Body of pancreas (tissue), 4 donors: ENCODE measurements around the gene CX3CR1. TPM values are rescaled to one million over a fixed set of nuclear protein-coding genes. Genes with fewer than 3 reads are reported as not detected.
"Not testable (repeated sequence)": the region's sequence is repeated elsewhere in the genome, so short reads cannot be mapped to it uniquely, and the experiment has no call there.

Experiments used
- ATAC-seq: fragments of 150-250 bp; one replicate; pipeline ENCODE4 v1.9.1; 2016
- DNase-seq, 4 donors: peaks; one replicate each; pipeline ENCODE4 v3.0.0-alpha.2; 2019
- H3K27ac ChIP-seq, 4 donors: fragments of 200-600 bp; sonication (generic); 1 replicate in 3 of 4; 2 replicates in 1 of 4; pipeline versions ENCODE4 v1.5.1 to v1.6.1; 2016 to 2019; ENCODE audit warnings: mild to moderate bottlenecking in 1 of 4, mixed read lengths in 1 of 4, moderate library complexity in 1 of 4
- H3K27me3 ChIP-seq, 2 donors: fragments of 200-600 bp; sonication (generic); one replicate each; pipeline ENCODE4 v1.6.0; 2016; ENCODE audit warnings: mild to moderate bottlenecking in 1 of 2
- H3K36me3 ChIP-seq, 2 donors: fragments of 200-600 bp; sonication (generic); replicated peaks in 1 of 2; 2 replicates each; pipeline ENCODE4 v1.5.1; 2016; ENCODE audit warnings: low read depth in 2 of 2; ENCODE audit not compliant: insufficient read depth in 1 of 2
- H3K4me1 ChIP-seq: fragments of 200-600 bp; sonication (generic); one replicate; pipeline ENCODE4 v1.6.0; 2016
- H3K4me3 ChIP-seq, 2 donors: fragments of 200-600 bp; sonication (generic); 1 replicate in 1 of 2; 2 replicates in 1 of 2; pipeline ENCODE4 v1.5.1; 2016 to 2019
- H3K9me3 ChIP-seq, 3 donors: fragments of 200-600 bp; sonication (generic); 1 replicate in 2 of 3; 2 replicates in 1 of 3; pipeline ENCODE4 v1.5.1; 2016
- CTCF ChIP-seq, 7 experiments: fragments of 450-650 bp in 4 of 7; fragments of 200-600 bp in 3 of 7; sonication (generic) in 3 of 7; IDR thresholded peaks; one replicate each; pipeline ENCODE4 v1.5.1; 2016 to 2019; ENCODE audit warnings: antibody characterized with exemption in 7 of 7
- POLR2A ChIP-seq, 3 donors: fragments of 450-650 bp; IDR thresholded peaks; one replicate each; pipeline ENCODE4 v1.6.1; 2016; ENCODE audit warnings: antibody characterized with exemption in 3 of 3, mild to moderate bottlenecking in 2 of 3
- WGBS, 2 donors: methylation state at CpG; one replicate each; pipeline ENCODE4 v1.1.5; 2017; 5-methylcytosine and 5-hydroxymethylcytosine counted together
- intact Hi-C: fragments of 100-400 bp; cut with DNase I; formaldehyde crosslinking; loops from one replicate; pipeline ENCODE4 v1.15.1; 2023
- total RNA-seq, 2 donors: library from RNA; depleted of rRNA; stranded (reverse); fragments of >200 nt; gene quantifications; one replicate each; pipeline ENCODE4 v1.1.0, GENCODE V29; 2016

CX3CR1 gene
- total RNA-seq, 2 donors from 2014 or later = 1.3 TPM; not detected in 1

GRCh38 chr3:39325236-39325635 is 45.4 kb upstream of the CX3CR1 start:
- intact Hi-C loops = no loop called here
- ATAC-seq = no peak
- Histone ChIP-seq H3K27me3 (no peaks in the 10 kb centered on the region), H3K9me3 (no peaks in the 10 kb centered on the region), H3K36me3 (no peaks in the 10 kb centered on the region), H3K4me1 (no peaks in the 10 kb centered on the region), H3K4me3 (no peak overlapping the region), H3K27ac (no peak overlapping the region)
- 66 to 96% methylated on average over 2 of the region's 2 CpGs for WGBS, 2 donors
- no peak for DNase-seq
- TF ChIP-seq POLR2A (IDR thresholded peaks at IDR 0.05) (no peak), CTCF (IDR thresholded peaks at IDR 0.05) (no peak)

DNA sequence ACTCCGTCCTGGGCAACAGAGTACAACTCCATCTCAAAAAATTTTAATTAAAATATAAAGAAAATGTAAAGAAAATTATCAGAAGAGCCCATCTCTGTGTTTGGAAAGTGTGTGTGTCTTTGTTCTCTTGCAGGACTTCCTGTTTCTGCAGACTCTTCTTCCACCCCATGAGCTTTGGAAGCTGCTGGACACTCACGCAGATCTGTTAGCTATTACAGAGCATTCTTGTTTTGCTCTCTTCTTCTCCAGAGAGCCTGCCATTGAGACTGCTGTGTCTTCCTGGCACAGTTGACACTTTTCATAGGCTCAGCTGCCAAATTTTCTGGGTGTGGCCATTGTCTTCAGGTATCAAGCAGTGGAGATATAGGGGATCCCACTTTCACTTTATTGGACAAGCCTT is 43.7 kb upstream of the CX3CR1 start:
- no peak for ATAC-seq
- TF ChIP-seq POLR2A (IDR thresholded peaks at IDR 0.05) (no peak), CTCF (IDR thresholded peaks at IDR 0.05) (no peak)
- WGBS, 2 donors = 84 to 93% methylated on average over 2 of the region's 2 CpGs

GRCh38 chr3:39322936-39323335 is 43.1 kb upstream of the CX3CR1 start:
- intact Hi-C loops = no loop called here
- no peak for DNase-seq
- TF ChIP-seq POLR2A (IDR thresholded peaks at IDR 0.05) (no peak), CTCF (IDR thresholded peaks at IDR 0.05) (no peak)
- Histone ChIP-seq H3K4me1 (peaks cover 3% of the 10 kb centered on the region), H3K9me3 (no peaks in the 10 kb centered on the region), H3K27me3 (no peaks in the 10 kb centered on the region), H3K4me3 (no peak overlapping the region), H3K27ac (no peak overlapping the region), H3K36me3 (no peaks in the 10 kb centered on the region)
- ATAC-seq = no peak

More for the DNA sequence above, 43.7 kb upstream of the CX3CR1 start:
- intact Hi-C loops = no loop called here
- Histone ChIP-seq H3K4me3 (no peak overlapping the region), H3K27me3 (no peaks in the 10 kb centered on the region), H3K9me3 (no peaks in the 10 kb centered on the region), H3K4me1 (no peaks in the 10 kb centered on the region), H3K36me3 (no peaks in the 10 kb centered on the region), H3K27ac (no peak overlapping the region)
- DNase-seq = no peak

DNA sequence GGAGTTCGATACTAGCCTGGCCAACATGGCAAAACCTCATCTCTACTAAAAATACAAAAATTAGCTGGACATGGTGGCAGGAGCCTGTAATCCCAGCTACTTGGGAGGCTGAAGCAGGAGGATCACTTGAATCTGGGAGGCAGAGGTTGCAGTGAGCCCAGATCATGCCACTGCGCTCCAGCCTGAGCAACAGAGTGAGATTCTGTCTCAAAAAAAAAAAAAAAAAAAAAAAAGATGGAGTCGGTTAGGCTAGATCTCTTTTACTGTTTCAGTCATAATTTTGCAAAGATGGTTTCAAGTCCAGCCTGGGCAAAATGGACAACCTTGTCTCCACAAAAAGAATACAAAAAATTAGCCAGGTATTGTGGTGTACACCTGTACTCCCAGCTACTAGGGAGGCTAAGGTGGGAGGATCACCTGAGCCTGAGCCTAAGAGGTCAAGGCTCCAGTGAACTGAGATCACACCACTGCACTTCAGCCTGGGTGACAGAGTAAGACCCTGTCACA is 42.4 kb upstream of the CX3CR1 start:
- H3K27ac ChIP-seq, intact Hi-C loops, H3K36me3 ChIP-seq, H3K4me3 ChIP-seq, DNase-seq, H3K27me3 ChIP-seq, ATAC-seq, H3K9me3 ChIP-seq: not testable (repeated sequence)
- WGBS, 2 donors = 61 to 64% methylated on average over 3 of the region's 3 CpGs
- peaks cover 10% of the 10 kb centered on the region for H3K4me1 ChIP-seq

- WGBS, 2 donors = 82 to 86% methylated on average over 2 of the region's 2 CpGs
- DNase-seq, H3K4me3 ChIP-seq, ATAC-seq, intact Hi-C loops, H3K36me3 ChIP-seq, H3K27ac ChIP-seq, H3K9me3 ChIP-seq, H3K27me3 ChIP-seq: not testable (repeated sequence)
- H3K4me1 ChIP-seq = peaks cover 12% of the 10 kb centered on the region
Observed at GRCh38 chr3:39321574-39321983, 41.7 kb upstream of the CX3CR1 start.

DNA sequence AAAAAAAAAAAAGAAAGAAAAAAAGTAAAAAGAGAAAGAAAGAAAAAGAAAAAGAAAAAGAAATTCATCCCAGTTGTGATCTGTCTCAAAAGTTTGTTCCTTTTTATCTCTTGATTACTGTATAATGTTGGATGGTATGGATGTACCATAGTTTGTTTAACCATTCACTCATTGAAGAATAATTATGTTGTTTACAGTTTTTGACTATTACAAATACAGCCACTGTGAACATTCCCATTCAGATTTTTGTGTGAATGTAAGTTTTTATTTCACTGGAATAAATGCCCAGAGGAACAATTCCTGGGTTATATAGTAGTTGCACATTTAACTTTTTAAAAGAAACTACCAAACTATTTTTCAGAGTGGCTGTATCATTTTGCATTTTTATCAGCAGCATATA is 39.4 kb upstream of the CX3CR1 start:
- peaks cover 12% of the 10 kb centered on the region for H3K4me1 ChIP-seq
- no peaks in the 10 kb centered on the region for H3K27me3 ChIP-seq
- H3K36me3 ChIP-seq = no peaks in the 10 kb centered on the region
- intact Hi-C loops = no loop called here
- no peak for ATAC-seq
- TF ChIP-seq CTCF (IDR thresholded peaks at IDR 0.05) = no peak
- no peak for TF ChIP-seq POLR2A (IDR thresholded peaks at IDR 0.05)
- H3K9me3 ChIP-seq = no peaks in the 10 kb centered on the region
- no peak overlapping the region for H3K4me3 ChIP-seq
- no peak for DNase-seq
- H3K27ac ChIP-seq = no peak overlapping the region
